Uterus (tissue), 4 donors: ENCODE measurements around the gene TIGD2. TPM values are rescaled to one million over a fixed set of nuclear protein-coding genes. Genes with fewer than 3 reads are reported as not detected.

Source experiments
- DNase-seq, 2 donors: peaks; one replicate each; pipeline ENCODE4 v3.0.0-alpha.2; 2019 to 2020
- H3K27ac ChIP-seq, 2 donors: fragments of 200-600 bp; sonication (generic); 1 replicate in 1 of 2; 2 replicates in 1 of 2; pipeline ENCODE4 v1.5.1; 2016 to 2018
- H3K27me3 ChIP-seq, 2 donors: fragments of 200-600 bp; sonication (generic); one replicate each; pipeline ENCODE4 v1.5.1; 2018 to 2019; ENCODE audit warnings: control low read depth in 1 of 2
- H3K36me3 ChIP-seq, 2 donors: fragments of 200-600 bp; sonication (generic); one replicate each; pipeline ENCODE4 v1.5.1; 2019; ENCODE audit warnings: control low read depth in 1 of 2
- H3K4me1 ChIP-seq, 2 donors: fragments of 200-600 bp; sonication (generic); one replicate each; pipeline ENCODE4 v1.5.1; 2018 to 2019; ENCODE audit warnings: control low read depth in 1 of 2
- H3K4me3 ChIP-seq, 2 donors: fragments of 200-600 bp; sonication (generic); 1 replicate in 1 of 2; 2 replicates in 1 of 2; pipeline ENCODE4 v1.5.1; 2018 to 2019; ENCODE audit warnings: mild to moderate bottlenecking in 1 of 2
- H3K9me3 ChIP-seq, 2 donors: fragments of 200-600 bp; sonication (generic); one replicate each; pipeline ENCODE4 v1.5.1; 2019; ENCODE audit warnings: control low read depth in 1 of 2
- POLR2A ChIP-seq, 2 donors: fragments of 450-650 bp; IDR thresholded peaks; one replicate each; pipeline ENCODE4 v1.6.1; 2016; ENCODE audit warnings: antibody characterized with exemption in 2 of 2, mild to moderate bottlenecking in 1 of 2, moderate library complexity in 1 of 2
- intact Hi-C: fragments of 100-400 bp; cut with DNase I; formaldehyde crosslinking; loops from one replicate; pipeline ENCODE4 v1.15.1; 2023; ENCODE audit warnings: low total_unique reads
- total RNA-seq, 4 donors: library from RNA; depleted of rRNA in 3 of 4; stranded (reverse); fragments of >200 nt in 3 of 4; gene quantifications; one replicate each; pipeline versions ENCODE4 v1.1.0 to v1.2.4, GENCODE V29; 2014 to 2023
- TF ChIP-seq, protein P1 (sequence below), 4 experiments: fragments of 200-600 bp in 2 of 4; fragments of 450-650 bp in 2 of 4; sonication (generic) in 2 of 4; IDR thresholded peaks; one replicate each; pipeline ENCODE4 v1.5.1; 2016 to 2019; ENCODE audit warnings: antibody characterized with exemption in 4 of 4, mild to moderate bottlenecking in 2 of 4, moderate library complexity in 1 of 4
- donor health status: DM: yes; HTN: yes; CAD: no.

TIGD2 gene
- total RNA-seq, 4 donors from 2014 or later, result 0.59 to 8.4 (median 3.3) TPM

DNA sequence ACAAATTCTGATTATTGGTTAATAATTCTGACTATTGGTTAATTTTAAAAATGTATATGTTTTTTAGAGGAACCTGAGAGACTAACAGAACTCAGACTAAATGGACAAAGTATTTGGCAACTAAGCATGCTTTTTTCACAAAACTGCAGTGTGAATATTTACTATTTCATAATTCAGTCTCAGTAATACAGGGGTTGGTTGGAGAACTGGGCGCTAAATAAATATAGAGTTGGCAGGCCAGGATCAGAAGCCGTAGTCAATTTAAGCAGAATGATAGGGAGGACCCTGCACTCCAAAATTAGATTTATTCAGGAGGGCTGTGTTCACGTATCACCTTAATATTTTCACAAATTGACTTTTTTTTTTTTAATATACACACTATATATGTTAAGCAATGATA, 5.8 kb downstream of the TIGD2 start:
- Histone ChIP-seq H3K4me1 (no peaks in the 10 kb centered on the region), H3K36me3 (no peaks in the 10 kb centered on the region), H3K4me3 (no peak overlapping the region), H3K27ac (no peak overlapping the region), H3K9me3 (no peaks in the 10 kb centered on the region), H3K27me3 (no peaks in the 10 kb centered on the region)
- TF ChIP-seq, protein P1, sequence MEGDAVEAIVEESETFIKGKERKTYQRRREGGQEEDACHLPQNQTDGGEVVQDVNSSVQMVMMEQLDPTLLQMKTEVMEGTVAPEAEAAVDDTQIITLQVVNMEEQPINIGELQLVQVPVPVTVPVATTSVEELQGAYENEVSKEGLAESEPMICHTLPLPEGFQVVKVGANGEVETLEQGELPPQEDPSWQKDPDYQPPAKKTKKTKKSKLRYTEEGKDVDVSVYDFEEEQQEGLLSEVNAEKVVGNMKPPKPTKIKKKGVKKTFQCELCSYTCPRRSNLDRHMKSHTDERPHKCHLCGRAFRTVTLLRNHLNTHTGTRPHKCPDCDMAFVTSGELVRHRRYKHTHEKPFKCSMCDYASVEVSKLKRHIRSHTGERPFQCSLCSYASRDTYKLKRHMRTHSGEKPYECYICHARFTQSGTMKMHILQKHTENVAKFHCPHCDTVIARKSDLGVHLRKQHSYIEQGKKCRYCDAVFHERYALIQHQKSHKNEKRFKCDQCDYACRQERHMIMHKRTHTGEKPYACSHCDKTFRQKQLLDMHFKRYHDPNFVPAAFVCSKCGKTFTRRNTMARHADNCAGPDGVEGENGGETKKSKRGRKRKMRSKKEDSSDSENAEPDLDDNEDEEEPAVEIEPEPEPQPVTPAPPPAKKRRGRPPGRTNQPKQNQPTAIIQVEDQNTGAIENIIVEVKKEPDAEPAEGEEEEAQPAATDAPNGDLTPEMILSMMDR (IDR thresholded peaks at IDR 0.05), result no peak
- no peak for TF ChIP-seq POLR2A (IDR thresholded peaks at IDR 0.05)
- DNase-seq, result no peak
- intact Hi-C loops, result no loop called here

DNA sequence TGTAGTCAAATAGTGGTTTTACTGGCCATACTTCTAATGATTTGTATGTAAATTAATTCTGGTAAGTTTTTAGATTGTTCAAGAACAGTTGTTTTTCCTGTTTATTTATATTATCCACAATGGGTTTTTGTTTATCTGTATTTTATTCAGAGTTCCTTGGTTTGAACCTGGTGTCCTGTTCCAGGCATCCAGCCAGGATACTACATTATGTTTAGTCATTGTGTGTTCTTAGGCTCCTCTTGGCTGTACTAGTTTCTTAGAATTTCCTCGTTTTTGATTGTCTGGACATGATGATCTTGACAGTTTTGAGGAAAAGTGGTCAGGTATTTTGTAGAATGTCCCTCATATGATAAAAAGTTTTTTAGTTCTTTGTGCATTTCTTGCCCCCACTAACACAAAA, 7.8 kb downstream of the TIGD2 start:
- intact Hi-C loops, result no loop called here
- Histone ChIP-seq H3K4me1 (no peaks in the 10 kb centered on the region), H3K36me3 (no peaks in the 10 kb centered on the region), H3K27ac (no peak overlapping the region), H3K27me3 (no peaks in the 10 kb centered on the region), H3K4me3 (no peak overlapping the region), H3K9me3 (no peaks in the 10 kb centered on the region)
- TF ChIP-seq, protein P1 (IDR thresholded peaks at IDR 0.05), result no peak
- no peak for TF ChIP-seq POLR2A (IDR thresholded peaks at IDR 0.05)
- DNase-seq, result no peak

DNA sequence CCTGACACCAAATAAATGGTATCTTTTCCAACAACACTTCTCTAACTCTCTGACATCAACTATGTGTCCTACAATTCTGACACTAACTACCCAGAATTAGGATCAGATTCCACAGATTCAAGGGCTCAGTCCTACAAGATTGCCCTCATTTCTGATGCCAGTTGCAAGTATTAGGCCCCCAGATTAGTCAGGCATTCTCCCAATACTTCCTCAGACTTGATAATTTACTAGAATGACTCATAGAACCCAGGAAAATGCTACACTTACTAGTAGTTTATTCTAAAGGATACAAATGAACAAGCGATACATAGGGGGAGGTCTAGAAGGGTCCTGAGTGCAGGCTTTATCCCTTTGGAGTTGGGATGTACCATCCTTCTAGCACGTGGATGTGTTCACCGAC, 8.5 kb downstream of the TIGD2 start:
- Histone ChIP-seq H3K9me3 (no peaks in the 10 kb centered on the region), H3K4me3 (no peak overlapping the region), H3K4me1 (no peaks in the 10 kb centered on the region), H3K27ac (no peak overlapping the region), H3K36me3 (no peaks in the 10 kb centered on the region), H3K27me3 (no peaks in the 10 kb centered on the region)
- DNase-seq, result no peak
- no peak for TF ChIP-seq POLR2A (IDR thresholded peaks at IDR 0.05)
- TF ChIP-seq, protein P1 (IDR thresholded peaks at IDR 0.05), result no peak
- intact Hi-C loops, result no loop called here

DNA sequence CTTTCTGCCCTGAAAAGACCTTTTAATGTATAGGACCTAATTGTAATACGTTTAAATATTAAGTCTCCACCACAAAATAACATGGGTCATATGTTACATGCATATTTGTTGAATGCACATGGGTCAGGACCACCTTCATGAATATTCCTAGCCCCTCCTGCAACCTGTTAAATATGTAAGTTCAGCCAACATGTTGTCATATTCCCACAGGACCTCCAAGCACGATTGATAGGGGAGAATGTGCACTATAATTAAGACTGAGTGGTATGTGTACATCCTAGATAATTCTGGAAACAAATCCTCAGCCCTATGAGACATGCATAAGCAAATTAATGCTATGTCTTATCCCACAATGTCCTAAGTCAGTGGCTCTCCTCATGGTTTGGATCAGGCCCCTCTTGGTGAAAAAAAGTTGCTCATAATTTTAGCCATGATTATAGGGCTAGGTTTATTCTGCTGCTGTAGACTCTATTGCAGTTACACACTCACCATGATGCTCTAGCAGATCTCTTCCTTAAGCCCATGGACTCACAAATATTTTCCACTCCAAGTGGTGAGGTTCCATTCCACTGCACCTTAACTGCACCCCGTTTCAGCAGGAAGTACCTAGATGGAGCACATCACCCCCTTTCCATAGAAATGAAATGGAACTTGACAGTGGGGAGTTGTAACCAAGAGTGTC, 10.2 kb downstream of the TIGD2 start:
- TF ChIP-seq POLR2A (IDR thresholded peaks at IDR 0.05), result no peak
- TF ChIP-seq, protein P1 (IDR thresholded peaks at IDR 0.05), result no peak
- H3K4me3 ChIP-seq, result no peak overlapping the region
- no peaks in the 10 kb centered on the region for H3K27me3 ChIP-seq
- intact Hi-C loops, result no loop called here
- H3K4me1 ChIP-seq, result no peaks in the 10 kb centered on the region
- H3K27ac ChIP-seq, result no peak overlapping the region
- H3K36me3 ChIP-seq, result no peaks in the 10 kb centered on the region
- no peaks in the 10 kb centered on the region for H3K9me3 ChIP-seq
- no peak for DNase-seq

DNA sequence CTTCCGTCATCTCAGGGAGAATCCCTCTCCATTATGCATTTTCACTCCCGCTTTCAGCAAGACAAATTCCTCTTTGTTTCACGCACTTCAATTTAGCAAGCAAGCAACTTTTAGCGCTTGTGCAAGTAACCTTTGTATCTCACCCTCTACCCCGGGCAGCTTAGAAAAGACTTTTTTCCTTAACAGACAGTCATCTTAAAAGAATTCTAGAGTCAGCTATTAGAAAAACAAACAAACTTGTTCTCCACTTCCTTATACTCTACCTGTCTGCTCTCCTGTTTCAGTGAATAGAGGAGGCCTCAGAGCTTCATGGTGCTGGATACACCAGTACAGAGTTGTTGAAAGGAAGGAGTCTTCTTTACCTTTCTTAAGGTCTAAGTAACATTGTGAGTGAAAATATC, 12.1 kb downstream of the TIGD2 start:
- H3K27ac ChIP-seq, result no peak overlapping the region

More for the DNA sequence above, 12.1 kb downstream of the TIGD2 start:
- Histone ChIP-seq H3K4me1 (no peaks in the 10 kb centered on the region), H3K36me3 (no peaks in the 10 kb centered on the region), H3K4me3 (no peak overlapping the region), H3K27me3 (no peaks in the 10 kb centered on the region), H3K9me3 (no peaks in the 10 kb centered on the region)
- TF ChIP-seq, protein P1 (IDR thresholded peaks at IDR 0.05), result no peak
- no peak for DNase-seq
- intact Hi-C loops, result no loop called here
